Measurements from ENCODE around the gene OSTM1.
"Not testable (repeated sequence)": the region's sequence is repeated elsewhere in the genome, so short reads cannot be mapped to it uniquely, and the experiment has no call there.

The OSTM1 gene

DNA sequence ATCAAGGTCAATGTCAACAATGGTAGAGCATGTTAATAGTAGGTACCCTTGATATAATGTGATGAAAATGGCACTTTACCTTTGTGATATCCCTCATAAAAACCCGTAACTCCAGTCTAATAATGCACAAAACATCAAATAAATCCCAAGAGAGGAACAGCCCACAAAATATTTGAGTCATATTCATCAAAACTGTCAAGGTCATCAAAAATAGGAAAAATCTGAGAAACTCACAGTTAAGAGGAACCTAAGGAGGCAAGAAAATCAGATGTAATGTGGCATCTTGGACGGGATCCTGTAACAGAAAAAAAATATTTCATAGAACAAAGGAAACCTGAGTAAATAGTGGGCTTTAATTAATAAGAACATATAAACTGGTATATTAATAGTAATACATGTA lies 25.5 kb upstream of the OSTM1 start:
- no peak for DNase-seq

DNA sequence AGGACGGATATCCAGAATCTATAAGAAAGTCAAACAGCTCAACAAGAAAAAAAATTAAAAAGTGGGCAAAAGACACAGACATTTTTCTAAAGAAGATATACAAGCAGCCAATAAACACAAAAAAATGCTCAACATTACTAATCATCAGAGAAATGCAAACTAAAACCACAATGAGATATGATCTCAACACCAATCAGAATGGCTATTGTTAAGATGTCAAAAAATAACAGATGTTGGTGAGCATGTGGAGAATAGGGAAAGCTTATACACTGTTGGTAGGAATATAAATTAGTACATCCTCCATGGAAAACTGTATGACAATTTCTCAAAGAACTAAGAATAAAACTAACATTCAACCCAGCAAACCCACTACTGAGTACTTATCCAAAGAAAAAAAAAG lies 23.3 kb upstream of the OSTM1 start:
- DNase-seq: no peak

DNA sequence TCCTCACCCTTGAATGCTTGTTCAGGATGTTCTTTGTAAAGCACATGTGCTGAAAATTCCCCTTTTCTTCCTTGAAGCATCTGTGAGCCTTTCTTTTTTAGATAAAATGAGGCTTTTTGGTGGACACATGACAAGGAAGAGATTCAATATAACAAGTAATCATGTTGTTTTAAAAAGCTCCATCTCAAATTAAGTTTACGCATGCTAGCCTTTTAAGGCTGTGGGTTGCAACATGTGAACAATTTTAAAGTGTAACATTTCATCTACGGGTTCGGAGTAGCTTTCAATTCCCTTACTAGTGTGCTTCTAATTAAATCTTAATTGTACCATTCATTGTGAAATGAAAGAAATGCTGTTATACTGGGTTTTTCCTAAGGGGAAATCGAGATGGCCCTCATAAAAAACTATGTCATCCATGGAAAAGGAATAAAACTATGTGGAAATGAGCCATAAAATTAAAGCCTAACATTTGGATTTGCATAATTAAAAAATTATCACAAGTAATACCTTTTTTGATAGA lies 19.3 kb upstream of the OSTM1 start:
- no peak for DNase-seq

DNA sequence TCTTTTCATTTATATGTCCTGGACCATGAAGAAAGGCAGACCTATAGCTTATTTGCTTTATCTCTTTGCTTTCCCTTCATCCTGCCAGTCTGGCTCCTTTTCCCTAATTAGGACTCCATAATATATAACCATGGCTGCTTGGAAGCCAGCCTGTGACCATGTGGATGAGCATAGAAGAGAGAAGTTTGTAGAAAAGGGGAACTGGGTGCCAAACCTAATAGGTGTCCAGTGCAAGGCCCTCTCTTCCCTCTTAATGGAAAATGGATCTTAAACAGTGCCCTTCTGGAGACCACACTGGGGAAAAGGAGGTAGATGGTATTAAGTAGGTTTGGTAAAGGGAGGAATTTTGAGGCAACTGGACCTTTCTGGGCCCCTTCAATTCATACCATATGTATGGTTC lies 16.7 kb upstream of the OSTM1 start:
- DNase-seq: no peak

DNA sequence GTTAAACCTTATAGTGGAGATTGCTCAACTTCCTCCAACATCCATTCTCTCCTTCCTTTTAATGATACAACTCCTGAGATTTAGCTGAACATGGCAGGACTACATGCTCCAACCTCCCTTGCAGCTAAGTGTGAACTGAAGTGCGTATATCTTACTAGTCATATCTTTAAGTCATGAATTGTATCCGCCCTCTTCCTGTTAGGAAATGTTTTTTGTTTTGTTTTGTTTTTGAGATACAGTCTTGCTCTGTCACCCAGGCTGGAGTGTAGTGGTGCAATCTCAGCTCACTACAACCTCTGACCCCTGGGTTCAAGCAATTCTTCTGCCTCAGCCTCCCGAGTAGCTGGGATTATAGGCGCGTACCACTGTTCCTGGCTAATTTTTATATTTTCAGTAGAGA lies 8.8 kb upstream of the OSTM1 start:
- no peak for DNase-seq

DNA sequence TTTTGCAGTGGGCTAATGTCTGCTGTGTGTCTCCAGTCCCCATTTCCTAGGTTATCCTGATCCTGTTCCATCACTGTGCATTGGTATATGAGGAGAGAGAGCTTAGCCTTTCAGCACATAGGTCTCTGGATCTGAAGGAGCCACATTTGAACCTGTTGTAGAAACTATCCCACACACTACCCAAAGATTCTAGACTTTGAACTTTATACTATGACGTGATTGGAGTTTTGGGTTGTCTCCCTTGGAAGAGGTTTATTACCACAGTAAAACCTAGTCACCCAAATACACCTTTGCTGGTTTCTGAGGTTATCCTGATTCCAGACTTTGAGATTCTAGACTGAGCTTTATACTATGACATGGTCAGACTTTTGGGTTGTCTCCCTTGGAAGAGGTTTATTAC lies 8.0 kb upstream of the OSTM1 start:
- no peak for DNase-seq

DNA sequence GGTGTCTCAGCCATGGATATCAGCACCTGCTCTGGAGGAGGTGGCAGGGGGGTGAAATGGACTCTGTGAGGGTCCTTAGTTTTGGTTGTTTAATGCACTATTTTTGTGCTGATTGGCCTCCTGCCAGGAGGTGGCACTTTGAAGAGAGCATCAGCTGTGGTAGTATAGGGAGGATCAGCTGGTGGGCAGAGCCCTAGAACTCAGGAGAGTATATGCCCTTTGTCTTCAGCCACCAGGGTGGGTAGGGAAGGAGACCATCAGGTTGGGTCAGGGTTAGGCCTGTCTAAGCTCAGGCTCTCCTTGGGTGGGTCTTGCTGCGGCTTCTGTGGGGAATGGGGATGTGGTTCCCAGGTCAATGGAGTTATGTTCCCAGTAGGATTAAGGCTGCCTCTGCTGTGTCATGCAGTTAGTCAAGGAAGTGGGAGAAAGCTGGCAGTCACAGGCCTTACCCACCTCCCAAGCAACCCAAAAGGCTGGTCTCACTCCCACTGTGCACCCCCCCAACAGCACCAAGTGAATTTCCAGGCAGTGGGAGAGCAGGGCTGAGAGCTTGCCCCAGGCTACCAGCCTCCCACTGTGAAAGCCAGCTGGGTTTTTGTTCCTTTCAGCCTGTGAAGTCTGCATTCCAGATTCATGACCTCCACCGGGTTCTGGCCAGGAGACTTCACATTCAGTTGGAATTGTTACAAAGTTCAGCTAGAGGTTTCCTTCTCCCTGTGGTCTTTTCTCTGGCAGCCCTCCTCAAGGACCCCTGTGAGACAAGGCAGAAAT lies 5.7 kb upstream of the OSTM1 start:
- no peak for DNase-seq

DNA sequence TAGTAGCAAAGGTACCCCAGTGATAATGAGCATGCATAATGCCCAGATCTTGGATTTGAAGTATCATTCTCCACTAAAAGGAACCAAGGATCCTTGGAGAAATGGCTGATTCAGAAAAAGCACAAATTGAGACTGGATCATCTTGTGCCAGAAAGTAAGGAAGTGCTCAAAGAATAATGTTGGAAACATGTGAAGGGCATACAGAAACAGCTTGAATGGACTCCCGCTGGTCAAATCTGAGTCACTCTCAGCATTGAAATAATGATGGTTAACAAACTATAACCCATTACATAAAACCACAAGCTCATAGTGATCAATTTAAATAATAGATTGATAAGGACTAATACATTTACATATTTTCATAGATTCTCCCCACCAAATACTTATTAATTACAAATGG lies 3.6 kb upstream of the OSTM1 start:
- DNase-seq: no peak

DNA sequence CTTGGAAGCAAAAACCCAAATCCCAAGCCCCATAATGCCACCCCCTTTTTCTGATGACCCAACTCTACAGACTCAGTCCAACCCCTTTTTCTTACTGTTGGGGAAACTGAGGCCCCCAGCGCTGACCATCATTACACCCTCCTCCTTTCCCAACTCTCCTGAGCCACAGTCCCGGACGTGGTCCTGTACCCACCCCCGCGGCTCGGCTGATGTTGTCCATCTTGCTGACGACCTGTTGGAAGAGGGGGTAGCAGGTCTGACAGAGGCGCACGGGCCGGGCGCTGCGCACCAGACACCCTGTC lies 533 bp downstream of the OSTM1 start:
- no peak for DNase-seq

DNA sequence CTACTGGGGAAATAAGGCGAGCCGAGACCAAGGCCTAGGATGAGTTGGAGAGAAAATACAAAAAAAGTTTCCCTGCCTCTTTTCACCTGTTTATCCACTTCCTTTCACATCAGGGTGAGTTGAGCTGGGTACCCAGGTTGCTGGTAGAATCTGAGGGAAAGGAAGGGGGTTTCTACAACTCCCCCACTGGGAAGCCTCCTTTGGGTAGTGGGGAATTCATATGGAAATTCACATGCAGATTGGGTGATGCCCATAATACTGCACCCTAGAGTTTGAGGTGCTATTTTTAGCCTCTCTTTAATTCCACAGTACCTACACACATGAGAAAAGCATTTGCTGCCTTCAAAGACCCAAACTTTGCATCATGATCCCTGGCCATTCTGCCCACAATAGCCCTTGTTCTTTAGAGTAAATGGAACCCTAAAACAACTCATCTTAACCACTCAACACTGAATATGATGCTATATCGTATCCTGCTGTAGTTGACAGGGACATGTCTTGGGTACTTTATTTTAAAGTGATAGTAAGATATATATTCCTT lies 2.7 kb downstream of the OSTM1 start:
- no peak for DNase-seq

DNA sequence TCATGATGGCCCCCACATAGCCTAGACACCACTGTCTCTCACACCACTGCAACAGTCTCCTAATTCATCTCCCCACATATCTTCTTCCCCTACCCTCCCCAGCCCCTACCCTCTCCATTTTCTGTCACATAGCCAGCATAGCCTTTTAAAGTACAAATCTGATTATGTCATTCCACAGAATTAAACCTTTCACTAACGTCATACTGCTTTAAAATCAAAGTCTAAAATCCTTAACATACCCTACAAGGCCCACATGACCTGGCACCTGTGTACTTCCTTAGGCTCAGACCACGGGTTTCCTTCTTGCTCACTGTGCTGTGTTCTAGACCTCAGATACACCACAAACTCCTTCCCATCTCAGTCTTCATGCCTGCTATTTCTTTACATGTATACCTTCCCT lies 5.9 kb downstream of the OSTM1 start:
- no peak for DNase-seq

DNA sequence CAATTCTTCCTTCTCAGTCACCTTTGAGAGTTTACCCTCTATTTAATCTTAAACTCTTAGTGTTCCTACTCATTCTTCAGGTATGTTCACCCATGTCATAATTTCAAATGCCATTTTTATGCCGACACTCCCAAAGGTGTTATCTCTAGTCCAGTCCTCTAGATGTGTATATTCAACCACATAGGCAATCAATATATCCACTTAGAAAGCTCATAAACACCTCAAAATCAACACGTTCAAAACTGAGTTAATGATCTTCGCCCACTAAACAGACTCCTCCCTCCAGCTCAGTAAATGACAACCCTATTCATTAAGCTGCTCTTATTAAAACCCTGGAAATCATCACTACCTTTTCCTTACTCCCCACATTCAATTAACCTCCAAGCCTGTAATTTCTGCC lies 6.4 kb downstream of the OSTM1 start:
- DNase-seq: no peak

DNA sequence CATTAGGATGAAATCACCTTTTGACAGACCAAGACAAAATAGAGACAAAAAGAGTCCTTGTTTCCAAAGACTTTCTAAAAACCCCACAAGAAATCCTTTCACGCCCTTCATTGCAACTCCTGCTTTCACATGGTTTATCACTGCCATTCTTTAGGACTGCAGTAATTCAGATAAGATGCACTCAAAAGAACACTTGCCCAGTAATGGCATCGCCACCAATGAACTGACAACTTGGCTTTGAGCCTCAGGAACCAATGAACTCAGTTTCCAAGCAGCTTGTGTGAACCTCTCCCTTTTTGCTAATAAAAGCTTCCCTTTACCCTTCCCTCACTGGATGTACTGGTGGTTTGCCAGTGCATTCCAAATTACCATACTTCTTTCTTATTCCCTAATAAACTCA lies 21.8 kb downstream of the OSTM1 start:
- DNase-seq: no peak

DNA sequence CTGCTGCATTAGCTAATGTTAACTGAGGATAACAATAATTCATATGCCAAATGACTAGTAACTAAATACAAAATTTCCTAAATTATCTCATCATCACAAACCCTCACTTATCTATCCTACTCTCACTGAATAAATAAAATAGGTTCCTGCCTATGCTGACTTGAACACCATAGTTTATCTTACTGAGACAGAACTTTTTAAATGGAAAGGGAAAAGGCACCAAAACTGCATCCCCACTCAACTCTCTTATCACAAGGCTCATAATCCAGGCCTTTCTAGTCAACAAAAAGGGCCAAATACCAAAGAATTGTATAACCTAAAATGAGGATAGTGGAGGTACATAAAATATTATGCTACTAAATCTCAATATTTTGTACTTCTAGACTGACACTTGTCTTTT lies 23.1 kb downstream of the OSTM1 start:
- no peak for DNase-seq

DNA sequence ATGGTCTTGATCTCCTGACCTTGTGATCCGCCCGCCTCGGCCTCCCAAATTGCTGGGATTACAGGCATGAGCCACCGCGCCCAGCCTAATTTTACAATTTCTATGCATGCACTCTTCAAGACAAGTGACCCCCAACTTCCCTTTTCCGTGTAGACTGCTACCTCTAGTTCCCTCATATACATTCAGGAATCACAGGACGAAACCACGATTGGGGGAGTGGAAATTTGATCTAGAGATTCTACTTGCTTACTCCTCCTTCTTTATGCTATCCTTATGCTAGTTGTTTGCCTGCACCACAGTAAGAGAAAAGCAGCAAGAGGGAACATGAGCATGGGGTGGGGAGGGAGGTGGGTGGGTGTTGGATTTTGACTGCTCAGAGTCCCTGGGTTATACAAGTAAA lies 34.9 kb downstream of the OSTM1 start:
- no peak for DNase-seq

DNA sequence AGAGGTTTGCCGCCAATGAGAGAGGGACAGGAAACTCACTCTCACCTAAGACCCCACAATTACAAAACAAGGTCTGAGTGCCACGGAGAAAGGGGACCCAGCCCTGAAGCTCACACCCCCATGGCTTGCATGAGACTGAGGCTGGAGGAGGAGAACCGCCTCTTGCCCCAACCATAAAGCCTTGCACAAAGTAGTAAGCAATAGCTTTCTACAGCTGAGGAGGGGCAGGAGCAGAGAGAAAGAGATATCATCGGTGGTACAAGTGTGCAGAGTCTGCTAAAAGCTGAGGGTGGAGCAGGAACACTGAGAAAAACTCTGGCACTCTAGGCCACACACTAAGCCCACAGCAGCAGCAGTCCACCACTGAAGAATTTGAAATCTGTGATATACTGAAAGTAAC lies 37.7 kb downstream of the OSTM1 start:
- no peak for DNase-seq

DNA sequence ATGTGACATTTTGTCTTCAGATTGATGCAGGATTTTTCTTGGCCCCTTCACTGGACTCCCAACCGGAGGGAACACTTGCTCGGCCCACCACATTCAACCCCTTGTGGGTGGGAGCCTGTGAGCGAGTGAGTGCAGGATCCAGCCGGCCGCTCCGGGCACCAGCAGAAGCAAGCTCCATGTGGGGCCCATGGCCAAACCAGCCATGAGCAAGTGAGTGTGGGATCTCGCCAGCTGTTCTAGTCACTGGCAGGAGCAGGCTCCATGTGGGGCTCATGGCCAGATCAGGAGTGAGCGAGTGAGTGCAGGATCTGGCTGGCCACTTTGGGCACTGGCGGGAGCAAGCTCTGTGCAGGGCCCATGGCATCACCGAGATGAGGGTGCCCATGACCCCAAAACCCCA lies 42.6 kb downstream of the OSTM1 start:
- no peak for DNase-seq

DNA sequence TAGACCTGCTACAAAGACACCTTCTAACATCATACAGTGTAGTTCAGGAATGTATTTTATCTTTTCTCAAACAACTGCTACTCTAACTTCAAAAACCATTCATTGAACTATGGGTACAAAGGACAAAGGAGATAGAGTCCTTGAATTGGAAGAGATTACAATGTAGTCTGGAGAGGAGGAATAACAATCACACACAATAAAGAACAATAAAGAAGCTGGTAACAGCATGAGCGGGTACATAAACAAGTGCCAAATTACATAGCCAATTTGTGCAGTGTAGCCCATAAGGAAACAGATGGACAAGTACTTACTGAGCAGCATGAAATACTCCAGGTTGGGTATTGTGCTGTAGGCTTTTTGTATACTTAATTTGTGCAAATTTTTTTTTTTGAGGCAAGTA lies 44.3 kb downstream of the OSTM1 start:
- peak; percentile 3 for DNase-seq

DNA sequence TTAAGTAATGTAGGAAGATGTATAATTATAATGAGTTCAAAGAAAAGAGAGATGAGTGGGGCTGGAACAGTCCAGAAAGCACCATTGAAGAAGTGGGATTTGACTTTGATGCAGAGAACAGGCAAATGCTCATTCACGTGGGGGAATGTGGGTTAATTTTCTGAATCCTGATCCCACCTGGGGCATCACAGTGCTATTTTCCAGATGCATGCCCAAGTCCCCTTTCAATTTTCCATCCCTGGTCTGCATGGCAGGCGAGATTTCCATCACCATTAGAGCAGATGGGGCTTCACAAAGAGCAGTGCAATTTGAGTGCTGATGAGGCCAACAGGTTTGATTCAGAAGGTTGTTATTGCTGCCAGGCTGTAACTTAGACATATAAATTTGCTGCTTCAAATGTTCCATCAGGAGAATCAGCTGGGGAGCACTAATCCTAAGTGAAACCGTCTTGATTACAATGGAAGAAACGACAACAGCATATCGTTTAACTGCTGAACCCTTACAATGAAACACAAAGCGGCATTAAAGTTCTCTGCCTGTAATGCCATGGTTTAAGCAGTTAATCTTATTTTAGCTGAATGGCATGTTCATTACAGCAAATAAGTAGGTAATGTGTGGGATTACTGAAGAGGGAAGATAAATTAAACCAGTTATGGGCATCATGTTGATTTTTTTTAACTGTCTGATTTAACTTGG lies 45.2 kb downstream of the OSTM1 start:
- peak; percentile 73 for DNase-seq

DNA sequence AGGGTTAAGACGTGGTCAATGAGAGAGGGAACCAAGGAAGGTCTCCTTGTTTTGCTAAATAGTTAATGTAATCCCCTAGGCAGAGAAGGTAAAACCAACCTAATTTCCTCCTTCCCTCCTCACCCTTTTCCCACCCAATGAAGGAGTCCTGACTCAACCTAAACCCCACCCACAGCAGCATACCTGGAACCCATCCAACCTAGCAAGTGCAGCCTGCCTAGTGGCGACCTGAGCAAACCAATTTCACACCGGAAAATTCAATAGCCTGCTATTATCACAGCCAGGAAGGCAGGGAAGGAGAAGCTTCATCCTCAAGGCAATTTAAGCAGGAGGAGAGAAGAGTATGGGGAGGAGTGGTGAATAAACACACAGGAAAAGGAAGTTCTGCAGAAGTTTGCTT lies 46.9 kb downstream of the OSTM1 start:
- DNase-seq: no peak

DNA sequence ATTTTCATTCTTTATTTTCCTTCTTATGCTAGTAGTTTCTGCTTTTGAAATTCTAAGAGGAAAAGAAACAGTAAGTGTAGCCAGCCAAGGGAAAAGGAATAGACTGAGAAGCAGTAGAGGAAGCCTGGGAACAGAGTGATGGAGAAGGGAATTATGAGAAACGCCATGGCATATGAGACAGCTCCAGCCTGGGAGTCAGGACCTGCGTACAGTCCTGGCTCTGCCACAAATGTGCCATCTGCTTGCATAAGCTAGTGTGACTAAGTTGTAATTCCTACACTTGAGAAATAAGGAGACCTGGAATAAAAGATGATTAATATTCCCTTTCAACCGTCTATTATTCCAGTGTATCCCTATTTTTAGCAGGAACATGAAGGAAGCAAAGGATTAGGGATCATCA lies 47.5 kb downstream of the OSTM1 start:
- no peak for DNase-seq

DNA sequence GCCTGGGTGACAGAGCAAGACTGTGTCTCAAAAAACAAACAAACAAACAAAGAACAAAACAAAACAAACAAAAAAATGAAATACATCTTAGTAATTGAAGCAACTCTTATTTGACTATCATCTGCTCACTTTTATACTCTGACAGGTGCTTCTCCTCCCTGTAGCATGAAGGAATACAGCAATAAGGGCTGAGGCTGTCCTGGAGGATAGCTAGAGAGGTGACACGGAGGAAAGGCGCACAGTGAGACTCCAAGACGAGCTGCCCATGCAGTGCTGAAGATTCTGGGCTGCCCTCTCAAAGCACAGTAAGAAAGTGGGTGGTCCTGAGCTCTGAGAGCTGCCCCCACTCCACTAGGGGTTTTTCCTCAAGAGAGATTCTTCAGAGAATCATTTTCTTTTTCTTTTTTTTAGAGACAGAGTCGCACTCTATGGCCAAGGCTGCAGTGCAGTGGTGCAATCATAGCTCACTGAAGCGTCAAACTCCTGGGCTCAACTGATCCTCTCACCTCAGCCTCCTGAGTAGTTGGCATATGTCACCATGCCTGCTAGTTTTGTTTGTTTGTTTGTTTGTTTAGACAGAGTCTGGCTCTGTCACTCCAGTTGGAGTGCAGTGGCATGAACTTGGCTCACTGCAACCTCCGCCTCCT lies 50.0 kb downstream of the OSTM1 start:
- DNase-seq: no peak

DNA sequence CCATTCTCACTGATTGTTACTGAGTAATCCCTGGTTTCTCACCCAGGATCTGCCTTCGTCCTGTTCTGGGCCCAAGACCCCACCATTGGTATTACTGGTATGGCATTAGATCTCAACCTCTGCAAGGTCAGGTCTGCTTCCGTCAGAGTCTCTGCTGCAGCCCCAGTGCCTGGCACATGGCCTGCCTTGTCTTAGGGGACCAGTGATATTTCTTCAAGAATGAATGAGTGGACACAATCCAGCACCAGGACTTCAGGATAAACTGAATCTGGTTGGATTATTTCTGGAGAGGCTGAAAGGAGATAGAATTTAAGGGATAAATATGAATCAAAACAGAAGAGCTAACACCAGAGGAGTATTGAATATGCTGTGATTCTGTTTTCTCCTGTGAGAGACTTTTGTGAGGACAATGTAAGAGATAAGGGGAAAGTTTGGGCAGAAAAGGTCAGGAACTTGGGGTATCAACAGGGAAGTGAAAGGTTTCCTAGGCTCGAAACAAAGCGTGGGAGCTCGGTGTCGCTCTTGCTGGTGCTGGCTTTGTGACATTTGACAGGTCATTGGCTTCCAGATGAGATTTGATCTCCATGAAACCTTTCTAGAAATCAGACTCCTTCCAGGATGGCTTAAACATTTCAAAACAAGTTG lies 53.9 kb downstream of the OSTM1 start:
- no peak for DNase-seq

DNA sequence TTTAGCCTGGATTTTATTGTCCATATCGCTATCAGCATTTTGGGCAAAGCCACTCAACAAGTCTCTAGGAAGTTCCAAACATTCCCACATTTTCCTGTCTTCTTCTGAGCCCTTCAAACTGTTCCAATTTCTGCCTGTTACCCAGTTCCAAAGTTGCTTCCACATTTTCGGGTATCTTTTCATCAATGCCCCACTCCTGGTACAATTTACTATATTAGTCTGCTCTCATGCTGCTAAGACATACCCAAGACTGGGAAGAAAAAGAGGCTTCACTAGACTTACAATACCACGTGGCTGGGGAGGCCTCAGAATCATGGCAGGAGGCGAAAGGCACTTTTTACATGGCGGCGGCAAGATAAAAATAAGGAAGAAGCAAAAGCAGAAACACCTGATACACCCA lies 58.3 kb downstream of the OSTM1 start:
- DNase-seq: not testable (repeated sequence)

All from eye (tissue), 1 donor.